H1 (cell line): ENCODE results near the gene PLB1. TPM values are rescaled to one million over a fixed set of nuclear protein-coding genes. Genes with fewer than 3 reads are reported as not detected.

Experiments
- CTCF ChIA-PET: fragments of 300-600 bp; sonication (Branson Sonifier 250); formaldehyde crosslinking; loops from one replicate; lab custom pipeline; 2021; ENCODE audit not compliant: partially characterized antibody; lab: Charles Lee
- POLR2A ChIA-PET: fragments of 300-600 bp; sonication (Branson Sonifier 250); formaldehyde crosslinking; loops from one replicate; lab custom pipeline; 2021; ENCODE audit warnings: inconsistent platforms; ENCODE audit not compliant: partially characterized antibody; lab: Charles Lee
- DNase-seq, 2 experiments: peaks; one replicate each; pipeline versions ENCODE4 v3.0.0 to v3.0.0-alpha.2; 2010 to 2022; ENCODE audit warnings: low spot score in 2 of 2, low read depth in 1 of 2, mixed read lengths in 1 of 2
- FAIRE-seq: peaks from 2 replicates; lab custom pipeline; 2011; peaks lifted over from hg19 to GRCh38; lab: Jason Lieb, UNC
- H2AFZ ChIP-seq: 2 replicates; pipeline ENCODE4 v1.8.1; 2012; ENCODE audit warnings: low read length, inconsistent platforms
- H2AK5ac ChIP-seq: 2 replicates; pipeline ENCODE4 v1.6.1; 2013; ENCODE audit warnings: low read depth, low read length
- H2BK120ac ChIP-seq: replicated peaks from 2 replicates; pipeline ENCODE3; 2013; ENCODE audit warnings: low read depth, low read length, inconsistent platforms
- H2BK12ac ChIP-seq: 2 replicates; pipeline ENCODE4 v1.6.1; 2013; ENCODE audit warnings: low read depth, low read length
- H2BK15ac ChIP-seq: 2 replicates; pipeline ENCODE4 v1.6.1; 2013; ENCODE audit warnings: low read length
- H2BK20ac ChIP-seq: 2 replicates; pipeline ENCODE4 v1.6.1; 2013; ENCODE audit warnings: low read length
- H2BK5ac ChIP-seq: 2 replicates; pipeline ENCODE4 v1.6.1; 2013; ENCODE audit warnings: low read depth, low read length
- H3K14ac ChIP-seq: 2 replicates; pipeline ENCODE4 v1.6.1; 2013; ENCODE audit warnings: inconsistent platforms; ENCODE audit not compliant: insufficient read length
- H3K18ac ChIP-seq: 2 replicates; pipeline ENCODE4 v1.6.1; 2013; ENCODE audit warnings: low read length; ENCODE audit errors: extremely low read depth
- H3K23ac ChIP-seq: 2 replicates; pipeline ENCODE4 v1.6.1; 2013; ENCODE audit warnings: inconsistent platforms; ENCODE audit not compliant: insufficient read length
- H3K23me2 ChIP-seq: 2 replicates; pipeline ENCODE4 v1.6.1; 2013; ENCODE audit warnings: low read depth, low read length
- H3K27ac ChIP-seq: 2 replicates; pipeline ENCODE4 v1.6.1; 2011; ENCODE audit warnings: low read depth, low read length, inconsistent platforms
- H3K27me3 ChIP-seq, 4 experiments: replicated peaks in 1 of 4; 1 replicate in 1 of 4; 2 replicates in 3 of 4; pipeline versions ENCODE4 v1.6.1 to v1.8.1; 2011 to 2013; ENCODE audit warnings: low read length in 3 of 4, mild to moderate bottlenecking in 3 of 4, inconsistent platforms in 2 of 4, mixed read lengths in 2 of 4, moderate library complexity in 1 of 4; ENCODE audit not compliant: control insufficient read depth in 3 of 4, insufficient read depth in 3 of 4; ENCODE audit errors: extremely low read depth in 1 of 4
- H3K36me3 ChIP-seq, 4 experiments: 2 replicates each; pipeline versions ENCODE4 v1.6.1 to v1.8.1; 2011 to 2013; ENCODE audit warnings: mild to moderate bottlenecking in 4 of 4, low read length in 3 of 4, moderate library complexity in 2 of 4, control low read depth in 1 of 4, inconsistent platforms in 1 of 4; ENCODE audit not compliant: insufficient read depth in 4 of 4, control insufficient read depth in 2 of 4
- H3K4ac ChIP-seq: replicated peaks from 2 replicates; pipeline ENCODE3; 2013; ENCODE audit warnings: low read length, low read depth, mixed read lengths, inconsistent platforms; ENCODE audit not compliant: insufficient read length
- H3K4me1 ChIP-seq, 4 experiments: replicated peaks in 1 of 4; 1 replicate in 1 of 4; 2 replicates in 3 of 4; pipeline versions ENCODE4 v1.6.1 to v1.8.1; 2011 to 2013; ENCODE audit warnings: low read length in 3 of 4, inconsistent platforms in 2 of 4, mixed read lengths in 1 of 4; ENCODE audit not compliant: insufficient read depth in 4 of 4, control insufficient read depth in 3 of 4
- H3K4me2 ChIP-seq, 2 experiments: 2 replicates each; pipeline versions ENCODE4 v1.6.1 to v1.8.1; 2011 to 2013; ENCODE audit warnings: low read depth in 2 of 2, low read length in 2 of 2, control low read depth in 1 of 2, inconsistent platforms in 1 of 2, mild to moderate bottlenecking in 1 of 2; ENCODE audit not compliant: insufficient read depth in 1 of 2
- H3K4me3 ChIP-seq, 4 experiments: fragments of 200-600, 300-600 bp in 1 of 4; sonication (generic), shearing (Covaris generic), sonication (Bioruptor Twin) in 1 of 4; 2 replicates each; pipeline versions ENCODE4 v1.5.1 to v1.8.1; 2011 to 2016; ENCODE audit warnings: low read length in 4 of 4, low read depth in 3 of 4, control low read depth in 2 of 4, inconsistent platforms in 2 of 4, mild to moderate bottlenecking in 2 of 4, mixed read lengths in 1 of 4, moderate library complexity in 1 of 4; ENCODE audit not compliant: insufficient read depth in 2 of 4; ENCODE audit errors: extremely low read depth in 1 of 4
- H3K56ac ChIP-seq: replicated peaks from 2 replicates; pipeline ENCODE3; 2013; ENCODE audit warnings: low read depth, mild to moderate bottlenecking, mixed read lengths, low read length, inconsistent platforms; ENCODE audit not compliant: insufficient read length
- H3K79me1 ChIP-seq: 2 replicates; pipeline ENCODE4 v1.6.1; 2013; ENCODE audit warnings: low read depth, low read length, control low read depth
- H3K79me2 ChIP-seq, 2 experiments: 2 replicates each; pipeline versions ENCODE4 v1.6.1 to v1.8.1; 2012 to 2013; ENCODE audit warnings: low read length in 2 of 2, mild to moderate bottlenecking in 2 of 2, inconsistent platforms in 1 of 2; ENCODE audit not compliant: insufficient read depth in 2 of 2, control insufficient read depth in 1 of 2
- H3K9ac ChIP-seq, 4 experiments: replicated peaks in 1 of 4; 1 replicate in 1 of 4; 2 replicates in 3 of 4; pipeline versions ENCODE4 v1.6.1 to v1.8.1; 2011 to 2013; ENCODE audit warnings: low read depth in 3 of 4, low read length in 3 of 4, control low read depth in 2 of 4, mild to moderate bottlenecking in 2 of 4, moderate library complexity in 2 of 4, inconsistent platforms in 1 of 4; ENCODE audit errors: extremely low read depth in 1 of 4
- H3K9me3 ChIP-seq, 2 experiments: 2 replicates each; pipeline versions ENCODE4 v1.6.1 to v1.8.1; 2012 to 2013; ENCODE audit warnings: mild to moderate bottlenecking in 2 of 2, moderate library complexity in 2 of 2, control low read depth in 1 of 2, inconsistent platforms in 1 of 2, low read depth in 1 of 2, low read length in 1 of 2, mixed read lengths in 1 of 2; ENCODE audit not compliant: insufficient read depth in 2 of 2
- H4K20me1 ChIP-seq, 2 experiments: replicated peaks in 1 of 2; 2 replicates each; pipeline versions ENCODE3 to v1.8.1; 2011 to 2013; ENCODE audit warnings: inconsistent platforms in 2 of 2, low read length in 2 of 2, mild to moderate bottlenecking in 1 of 2; ENCODE audit not compliant: insufficient read depth in 2 of 2, control insufficient read depth in 1 of 2
- H4K5ac ChIP-seq: 2 replicates; pipeline ENCODE4 v1.6.1; 2013; ENCODE audit warnings: low read length, low read depth, mixed read lengths, inconsistent platforms; ENCODE audit not compliant: insufficient read length
- H4K8ac ChIP-seq: 2 replicates; pipeline ENCODE4 v1.8.0; 2013; ENCODE audit warnings: mild to moderate bottlenecking, moderate library complexity, low read length, inconsistent platforms; ENCODE audit not compliant: insufficient read depth; ENCODE audit errors: extremely low read depth
- H4K91ac ChIP-seq: replicated peaks from 2 replicates; pipeline ENCODE3; 2013; ENCODE audit warnings: low read length, mixed read lengths, inconsistent platforms; ENCODE audit not compliant: insufficient read length
- BRCA1 ChIP-seq: IDR thresholded peaks from 2 replicates; pipeline ENCODE4 v1.6.1; 2012; ENCODE audit warnings: low read depth, low read length, improper control_type of control experiment
- CTCF ChIP-seq, 3 experiments: IDR thresholded peaks; 1 replicate in 2 of 3; 2 replicates in 1 of 3; pipeline versions ENCODE4 v1.5.1 to v1.6.1; 2011; ENCODE audit warnings: low read length in 3 of 3, mild to moderate bottlenecking in 3 of 3, inconsistent platforms in 2 of 3, low read depth in 1 of 3, moderate library complexity in 1 of 3; ENCODE audit not compliant: insufficient read depth in 1 of 3; ENCODE audit errors: control extremely low read depth in 1 of 3
- GABPA ChIP-seq: IDR thresholded peaks from 2 replicates; pipeline ENCODE4 v1.6.1; 2011; ENCODE audit warnings: mild to moderate bottlenecking, low read length, moderate library complexity, borderline replicate concordance; ENCODE audit not compliant: insufficient read depth
- NRF1 ChIP-seq: IDR thresholded peaks from 2 replicates; pipeline ENCODE4 v1.6.1; 2011; ENCODE audit warnings: mild to moderate bottlenecking, low read depth, low read length, improper control_type of control experiment
- PHF8 ChIP-seq: fragments of 200-600 bp; sonication (generic); conservative IDR thresholded peaks from 2 replicates; pipeline ENCODE4 v1.7.1; 2012; ENCODE audit warnings: low read depth, mild to moderate bottlenecking, inconsistent platforms, low read length, moderate library complexity
- RNF2 ChIP-seq: fragments of 200-900, 300-1000 bp; sonication (generic); IDR thresholded peaks from 2 replicates; pipeline ENCODE4 v1.7.1; 2016; ENCODE audit warnings: borderline replicate concordance, low read depth, mild to moderate bottlenecking, antibody characterized with exemption, low read length; ENCODE audit not compliant: poor library complexity, severe bottlenecking; ENCODE audit errors: missing control alignments
- SAP30 ChIP-seq: fragments of 300-600 bp; sonication (generic); IDR thresholded peaks from 2 replicates; pipeline ENCODE4 v1.7.1; 2012; ENCODE audit warnings: low read length, moderate library complexity, mild to moderate bottlenecking, inconsistent platforms; ENCODE audit not compliant: insufficient read depth, insufficient replicate concordance
- SIX5 ChIP-seq: IDR thresholded peaks from 2 replicates; pipeline ENCODE4 v1.6.1; 2011; ENCODE audit warnings: mild to moderate bottlenecking, low read depth, low read length
- TAF7 ChIP-seq: optimal IDR thresholded peaks from 2 replicates; pipeline ENCODE3; 2011; ENCODE audit warnings: low read depth, mild to moderate bottlenecking, inconsistent platforms, low read length, moderate library complexity, borderline replicate concordance
- TBP ChIP-seq: IDR thresholded peaks from 2 replicates; pipeline ENCODE4 v1.6.1; 2011; ENCODE audit warnings: low read depth, low read length, improper control_type of control experiment
- ZNF274 ChIP-seq: IDR thresholded peaks from 2 replicates; pipeline ENCODE4 v1.7.0; 2012; ENCODE audit warnings: low read length, borderline replicate concordance; ENCODE audit errors: extremely low read depth
- WGBS, 2 experiments: shearing (Covaris generic) in 1 of 2; methylation state at CpG; one replicate each; pipeline versions ENCODE4 v1.1.6 to v1.1.7; 2013 to 2015; ENCODE audit warnings: low lambda C conversion rate in 2 of 2, mixed read lengths in 2 of 2, inconsistent platforms in 1 of 2, low coverage in 1 of 2, missing lambda C conversion rate in 1 of 2; ENCODE audit not compliant: insufficient replicate concordance in 2 of 2, insufficient coverage in 1 of 2, insufficient read length in 1 of 2; ENCODE audit errors: extremely low coverage in 1 of 2, missing lambda C conversion rate in 1 of 2; 5-methylcytosine and 5-hydroxymethylcytosine counted together
- polyA plus RNA-seq, 7 experiments: library from polyadenylated mRNA; depleted of rRNA in 3 of 7; stranded (reverse) in 5 of 7; unstranded in 2 of 7; fragments of >200 nt in 5 of 7; fragments of 200-250 nt in 2 of 7; gene quantifications; 1 replicate in 5 of 7; 2 replicates in 1 of 7; 4 replicates in 1 of 7; pipeline versions ENCODE4 v1.2.1 to v1.2.3, GENCODE V29; 2011 to 2013; ENCODE audit warnings: missing spikeins in 2 of 7, mixed read lengths in 2 of 7
- total RNA-seq: library from RNA; stranded (reverse); fragmentation: NEBNext Ultra II Directional; extraction: Animal tissue kit (Norgen Biotek cat#: 25700); gene quantifications from 2 replicates; pipeline ENCODE4 v1.2.1, GENCODE V29; 2021

Gene PLB1
- total and polyA plus RNA-seq, 2 of the 8 experiments (the other 6 are each of a cell fraction or from before 2014, with no cell fraction given) = 0.20 to 0.36 TPM

GRCh38 chr2:28563869-28564268 is 68.0 kb downstream of the PLB1 start:
- H3K79me1 ChIP-seq = no peaks in the 10 kb centered on the region
- DNase-seq = no peak
- H3K56ac ChIP-seq = no peak overlapping the region
- no peak overlapping the region for H2BK15ac ChIP-seq
- H3K23ac ChIP-seq = no peak overlapping the region
- H2BK20ac ChIP-seq = no peak overlapping the region
- H4K20me1 ChIP-seq = no peaks in the 10 kb centered on the region
- H3K9ac ChIP-seq = no peak overlapping the region
- no peaks in the 10 kb centered on the region; the same call in 1 of the 2 replicates for H3K23me2 ChIP-seq
- no peak overlapping the region for H2BK120ac ChIP-seq
- CTCF ChIA-PET = interaction anchor here (1.1 to 7.0 kb wide), 3 partner anchors 16 to 31 kb away, joined by 3 to 55 read pairs (median 47); no protein-coding TSS in a partner anchor
- no peak overlapping the region for H2BK5ac ChIP-seq
- POLR2A ChIA-PET = no interaction called here
- H3K18ac ChIP-seq = no peak overlapping the region
- H3K4ac ChIP-seq = no peak overlapping the region
- H3K27me3 ChIP-seq = peaks cover 0 to 5% (median 1%) of the 10 kb centered on the region in 4 experiments; a peak in 1 of 7 replicates
- no peak overlapping the region for H4K5ac ChIP-seq
- WGBS, 2 experiments = 73% methylated on average over 1 of the region's 1 CpG; no CpG with 5 or more reads in 1 of the 2 experiments
- no peak overlapping the region for H3K4me2 ChIP-seq
- no peaks in the 10 kb centered on the region for H3K9me3 ChIP-seq
- no peak overlapping the region for H4K8ac ChIP-seq
- no peak overlapping the region for H2AFZ ChIP-seq
- no peak overlapping the region for H2BK12ac ChIP-seq
- no peak overlapping the region for H3K4me3 ChIP-seq
- H3K36me3 ChIP-seq = no peaks in the 10 kb centered on the region
- H2AK5ac ChIP-seq = no peak overlapping the region
- H3K14ac ChIP-seq = no peak overlapping the region
- no peaks in the 10 kb centered on the region; a peak in 1 of 7 replicates for H3K4me1 ChIP-seq
- no peak for FAIRE-seq
- no peak overlapping the region for H3K27ac ChIP-seq
- no peaks in the 10 kb centered on the region for H3K79me2 ChIP-seq
- H4K91ac ChIP-seq = no peak overlapping the region
- TF ChIP-seq TBP = no peak
- TF ChIP-seq PHF8 = no peak
- no peak for TF ChIP-seq SIX5
- no peak for TF ChIP-seq SAP30
- TF ChIP-seq RNF2 = no peak
- no peak for TF ChIP-seq CTCF (IDR thresholded peaks at IDR 0.05; ENCODE audit: control extremely low read depth in 1 of 3, insufficient read depth in 1 of 3, low read depth in 1 of 3, low read length in 3 of 3)
- TF ChIP-seq BRCA1 = no peak
- no peak for TF ChIP-seq ZNF274
- TF ChIP-seq GABPA = no peak
- no peak for TF ChIP-seq NRF1
- TF ChIP-seq TAF7 = no peak
